Muscle of back (tissue), 11 donors: ENCODE measurements around the gene ADCY4. TPM values are rescaled to one million over a fixed set of nuclear protein-coding genes. Genes with fewer than 3 reads are reported as not detected.
A peak's percentile ranks its signal among the peaks of the same experiment; 100 is the strongest.
"Not testable (repeated sequence)": the region's sequence is repeated elsewhere in the genome, so short reads cannot be mapped to it uniquely, and the experiment has no call there.

Experiments used
- DNase-seq, 3 donors: peaks; one replicate each; pipeline versions ENCODE4 v3.0.0 to v3.0.0-alpha.2; 2013
- polyA plus RNA-seq, 10 donors: library from polyadenylated mRNA; unstranded; fragments of 120-200 nt; gene quantifications; one replicate each; pipeline ENCODE4 v1.2.1, GENCODE V29; 2013; ENCODE audit not compliant: insufficient read length in 10 of 10

The ADCY4 gene
- polyA plus RNA-seq, 10 donors: 8.5 to 23.7 (median 14.3) TPM

DNA sequence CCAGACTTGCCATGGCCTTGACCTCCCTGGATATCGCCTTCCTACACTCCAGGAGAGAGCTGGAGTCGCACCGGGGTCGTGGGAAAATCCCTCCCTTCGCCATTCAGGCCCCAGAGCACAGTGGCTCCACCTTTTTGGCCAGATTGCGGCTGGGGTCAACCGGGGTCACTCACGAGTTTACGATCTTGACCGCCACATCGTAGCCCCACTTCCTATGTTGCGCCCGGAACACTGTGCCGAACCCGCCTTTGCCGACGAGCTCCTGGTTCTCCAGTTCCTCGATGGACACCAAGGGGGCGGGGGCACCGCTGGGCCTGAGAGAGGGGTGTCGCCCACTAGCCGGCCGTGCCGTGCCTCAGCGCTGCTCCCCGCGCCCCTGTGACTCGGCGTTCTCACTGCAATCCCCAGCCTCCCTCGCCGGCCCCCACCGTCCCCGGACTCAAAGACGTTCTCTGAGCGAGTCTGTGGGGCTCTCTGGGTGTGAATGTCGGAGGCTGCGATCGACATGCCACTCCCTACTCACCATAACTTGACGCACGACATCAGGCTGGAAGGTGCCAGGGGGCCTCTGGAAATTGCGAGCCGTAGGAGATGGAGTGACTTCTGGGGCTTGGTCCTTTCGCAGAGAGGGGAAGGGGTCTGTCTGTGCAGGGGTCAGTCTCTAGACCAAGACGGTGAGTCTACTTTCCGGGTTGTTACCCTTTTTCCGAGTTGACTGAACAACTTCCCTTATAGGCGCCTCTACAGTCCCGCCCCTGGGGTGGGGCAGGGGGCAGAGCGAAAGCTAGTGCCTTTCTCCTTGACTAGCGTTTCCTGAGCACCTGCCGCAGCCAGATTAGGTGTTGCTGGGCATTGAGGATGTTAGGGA lies 4.6 kb upstream of the ADCY4 start, which contains the start of gene RIPK3:
Gene RIPK3 (minus strand): TSS at position 708 of the 868 bp plus-strand sequence. CDS start 165 bp downstream, at position 543.
- peak in 1 of 3 donors; percentile 49 for DNase-seq

DNA sequence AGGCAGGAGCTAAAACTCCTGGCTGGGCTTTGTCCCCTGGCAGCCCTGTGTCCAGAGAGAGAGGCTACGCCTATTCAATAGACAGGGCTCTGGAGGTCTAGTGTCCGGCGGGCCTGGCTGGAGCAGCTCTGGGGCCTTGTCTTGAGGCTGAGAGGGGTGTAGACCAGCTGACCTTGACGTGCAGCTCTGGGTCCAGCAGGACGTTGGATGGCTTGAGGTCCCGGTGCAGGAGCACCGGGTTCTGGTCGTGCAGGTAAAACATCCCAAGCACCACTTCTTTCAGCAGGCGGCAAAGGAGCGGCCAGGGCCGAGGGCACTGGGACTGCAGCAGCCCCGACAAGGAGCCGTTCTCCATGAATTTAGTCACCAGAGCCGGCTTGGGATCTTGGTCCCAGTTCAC lies 4.0 kb upstream of the ADCY4 start:
- DNase-seq: no peak

DNA sequence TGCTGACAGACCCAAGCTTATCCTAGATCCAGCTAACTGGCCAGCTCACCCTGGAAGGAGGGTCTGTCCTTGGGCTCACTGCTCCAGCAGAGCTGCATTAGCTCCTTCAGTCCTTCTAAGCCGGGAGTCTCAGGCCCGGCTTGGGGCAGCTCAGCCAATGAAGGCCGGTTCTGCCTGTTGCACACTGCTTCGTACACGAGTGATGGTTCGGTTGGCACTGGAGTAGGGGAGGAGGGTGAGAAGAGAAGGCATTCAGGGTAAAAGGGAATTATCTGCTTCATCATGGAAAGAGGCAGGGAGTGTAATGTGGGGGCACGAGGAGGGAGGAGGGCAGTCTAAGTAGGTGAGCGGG lies 2.9 kb upstream of the ADCY4 start:
- DNase-seq: no peak

DNA sequence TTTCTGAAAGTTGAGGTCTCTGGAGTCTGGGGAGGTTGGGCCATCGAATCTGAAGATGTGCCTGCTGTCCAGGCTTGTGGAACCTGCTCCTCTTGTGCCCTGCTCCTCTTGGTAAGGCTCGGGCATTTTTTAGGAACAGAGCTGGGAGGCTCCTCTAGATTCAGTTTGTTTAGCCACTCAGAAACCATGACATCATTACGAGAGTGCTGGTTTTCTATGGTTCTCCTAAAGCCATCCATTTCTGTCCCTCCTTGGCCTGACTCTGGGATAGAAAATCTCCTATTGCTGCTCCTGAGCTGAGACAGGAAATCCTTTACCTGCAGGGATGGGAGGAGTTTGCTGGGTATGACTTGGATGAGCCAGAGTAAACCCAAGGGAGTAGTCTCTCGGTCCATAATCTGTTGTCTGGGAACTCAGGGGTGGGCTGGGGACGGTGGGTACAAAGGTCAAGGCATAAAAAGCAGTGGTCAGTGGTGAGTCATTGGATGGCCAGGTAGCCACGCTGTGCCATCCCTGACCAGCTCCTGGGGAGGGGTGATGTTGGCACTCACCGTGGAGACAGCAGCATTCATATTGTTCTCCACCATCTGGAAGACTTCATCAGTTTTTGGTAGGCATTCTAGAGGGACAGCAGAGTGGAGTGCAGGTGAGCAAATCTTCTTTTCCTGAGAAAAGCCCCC lies 2.4 kb upstream of the ADCY4 start:
- DNase-seq: no peak

DNA sequence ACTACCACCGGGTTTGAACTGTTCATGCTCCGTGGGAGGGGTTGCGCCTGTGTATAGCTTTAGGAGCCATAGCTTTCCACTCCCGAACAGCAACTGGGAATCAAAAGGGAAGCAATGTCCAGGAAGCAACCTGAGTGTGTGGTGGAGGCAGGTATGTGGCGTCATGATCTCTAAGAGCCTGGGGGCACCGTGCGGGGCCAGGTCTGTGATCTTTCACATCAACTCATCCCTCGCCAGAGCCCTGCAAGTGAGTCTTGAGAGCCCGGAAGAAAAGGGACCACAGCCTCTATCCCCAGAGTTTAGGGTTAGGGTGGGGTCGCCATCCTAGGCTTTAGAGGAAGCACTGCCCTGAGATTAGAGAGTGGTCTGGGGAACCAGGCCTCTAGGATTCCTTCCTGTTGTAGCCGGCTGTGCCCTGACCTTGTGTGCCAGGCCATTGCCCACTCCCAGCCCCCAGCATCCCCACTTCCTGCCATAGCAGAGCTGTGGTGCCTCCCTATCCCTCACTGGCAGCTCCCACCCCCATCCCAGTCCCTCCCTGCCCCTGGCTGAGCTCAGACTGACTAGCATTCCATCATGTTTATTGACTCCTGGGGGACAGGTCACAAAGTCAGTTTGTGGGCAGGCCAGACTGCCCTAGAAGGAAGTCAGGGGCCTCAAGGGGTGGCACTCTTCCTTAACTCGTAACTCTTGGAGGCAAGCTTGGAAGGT lies 745 bp upstream of the ADCY4 start:
- no peak for DNase-seq

DNA sequence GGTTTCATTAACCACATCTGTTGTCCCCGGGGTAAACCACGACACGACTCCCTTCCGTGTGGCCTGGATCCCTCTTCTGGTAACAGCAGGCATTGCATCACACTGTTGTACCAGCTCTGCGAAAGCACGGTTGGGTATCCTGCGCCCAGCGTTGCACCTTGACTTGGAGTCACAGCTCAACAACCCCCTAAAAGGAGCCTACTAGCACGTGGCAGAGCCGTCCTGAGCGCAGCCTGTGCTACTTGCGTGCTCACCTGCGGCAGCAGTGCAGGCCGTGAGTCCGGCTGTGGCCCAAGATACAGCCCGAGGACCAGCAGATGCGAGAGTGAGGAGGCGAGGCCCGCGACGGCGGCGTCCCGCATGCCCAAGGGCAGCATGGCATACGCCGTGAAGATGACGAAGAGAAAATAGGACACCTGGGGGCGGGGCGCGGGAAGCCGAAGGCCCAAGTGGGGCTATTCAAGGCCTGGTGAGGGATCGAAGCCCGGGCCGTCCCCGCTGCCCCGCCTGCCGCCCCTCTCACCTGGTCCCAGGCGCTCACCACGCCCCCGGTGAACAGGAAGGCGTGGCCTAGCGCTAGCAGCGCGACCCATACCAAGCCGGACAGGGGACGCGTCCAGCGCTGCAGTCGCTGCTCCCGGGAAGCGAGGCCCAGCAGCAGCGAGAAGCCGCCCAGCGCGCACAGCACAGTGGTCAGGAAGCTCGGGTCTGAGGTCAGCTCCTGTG lies 2.4 kb downstream of the ADCY4 start:
- DNase-seq: peak in 2 of 3 donors; percentile 37 to 79

DNA sequence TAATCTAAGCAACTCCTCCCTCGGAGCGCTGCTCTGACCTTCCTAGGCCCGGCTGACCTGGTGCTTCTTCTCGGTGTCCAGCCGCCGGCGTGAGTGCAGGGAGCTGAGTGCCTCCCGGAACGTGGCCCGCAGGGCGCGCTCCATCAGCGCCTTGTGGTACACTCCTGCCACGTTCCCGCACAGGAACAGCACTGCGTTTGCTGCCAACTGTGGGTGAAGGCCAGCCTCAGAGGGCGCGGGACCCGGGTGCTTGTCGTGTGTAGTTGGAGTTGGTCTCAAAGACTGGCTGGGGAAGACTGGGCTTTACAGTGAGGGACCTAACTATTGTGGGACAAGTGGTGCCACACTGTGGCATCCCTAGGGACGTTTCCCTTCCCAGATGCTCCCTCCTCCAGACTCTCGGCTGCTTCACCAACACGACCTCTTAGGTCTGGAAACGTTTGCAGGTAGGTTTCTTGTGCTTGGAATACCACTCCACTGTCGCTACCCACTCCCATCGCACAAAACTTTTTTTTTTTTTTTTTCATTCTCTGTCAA lies 3.1 kb downstream of the ADCY4 start:
- DNase-seq: no peak

DNA sequence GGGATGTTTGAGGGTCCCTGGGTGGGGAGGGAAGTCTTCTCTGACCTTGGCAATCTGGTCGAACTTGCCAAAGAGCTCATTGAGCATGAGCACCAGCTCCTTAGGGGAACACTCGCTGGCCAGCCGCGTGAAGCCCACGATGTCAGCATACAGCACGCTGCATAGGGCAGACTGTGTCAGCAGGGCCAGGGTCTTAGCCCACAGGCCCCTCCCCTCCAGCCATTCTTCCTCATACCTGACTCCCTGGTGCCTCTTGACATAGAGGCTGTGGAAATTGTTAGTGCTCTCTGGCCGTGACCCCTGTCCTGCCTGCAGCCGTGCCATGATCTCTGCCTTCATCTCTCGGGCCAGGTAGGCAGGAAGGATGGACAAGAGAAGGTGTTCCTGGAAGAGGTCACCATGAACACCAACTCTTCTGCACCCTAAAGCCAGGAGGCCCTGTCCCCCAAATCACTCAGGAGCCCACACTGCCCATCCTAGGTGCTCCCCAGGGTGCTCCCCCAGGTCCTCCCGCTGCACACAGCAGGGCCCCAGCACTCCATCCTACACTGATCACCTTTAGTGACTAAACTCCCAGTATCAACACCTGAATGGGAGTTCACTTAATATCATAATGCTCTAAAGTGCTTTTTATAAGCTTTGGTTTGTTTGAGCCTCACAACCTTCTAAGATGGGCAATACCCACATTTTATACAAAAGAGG lies 3.7 kb downstream of the ADCY4 start:
- no peak for DNase-seq

DNA sequence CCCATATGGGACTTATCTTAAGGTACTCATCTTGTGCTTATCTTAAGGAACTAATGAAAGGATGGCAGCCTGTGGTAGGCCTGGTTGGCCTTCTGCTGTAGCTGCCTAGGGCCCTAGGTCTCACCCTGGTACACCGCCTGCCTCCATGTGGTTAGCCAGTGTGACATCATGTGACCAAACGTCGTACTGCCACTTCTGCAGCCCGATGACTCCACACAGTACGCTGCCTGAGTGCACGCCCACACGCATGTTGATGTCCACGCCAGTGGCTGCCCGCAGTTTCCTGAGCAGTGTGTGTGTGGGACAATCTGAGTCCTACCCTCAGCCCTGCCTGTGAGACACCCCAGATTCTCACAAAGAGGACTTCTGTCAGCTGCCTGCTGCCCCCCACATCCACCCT lies 5.1 kb downstream of the ADCY4 start:
- no peak for DNase-seq

DNA sequence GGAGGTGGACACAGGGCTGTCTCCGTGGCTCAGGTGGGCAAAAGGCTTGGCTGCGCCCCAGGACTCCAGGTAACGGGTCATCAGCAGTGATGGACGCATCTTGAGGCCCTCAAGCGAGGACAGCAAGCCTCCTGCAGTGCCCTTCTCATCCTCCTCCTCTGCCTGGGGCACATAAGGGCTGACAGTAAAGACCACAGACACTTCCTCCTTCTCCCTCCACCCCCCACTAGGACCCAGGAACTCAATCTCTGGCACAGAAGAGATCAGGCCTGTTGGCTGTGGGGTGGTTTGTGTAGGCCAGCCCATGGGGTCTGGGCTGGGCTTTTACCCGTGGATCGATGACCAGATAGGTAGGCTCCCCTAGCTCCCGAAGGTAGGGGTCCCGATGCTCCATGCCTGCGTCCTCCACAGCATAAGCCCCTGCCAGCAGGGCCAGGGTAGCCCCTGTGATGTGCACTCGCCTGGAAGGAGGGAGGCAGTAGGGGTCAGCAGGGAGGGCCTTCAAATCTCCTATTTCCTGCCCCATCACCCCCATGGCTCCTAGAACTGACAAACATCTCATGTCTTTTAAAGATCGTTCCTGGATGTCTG lies 5.7 kb downstream of the ADCY4 start:
- DNase-seq: no peak

DNA sequence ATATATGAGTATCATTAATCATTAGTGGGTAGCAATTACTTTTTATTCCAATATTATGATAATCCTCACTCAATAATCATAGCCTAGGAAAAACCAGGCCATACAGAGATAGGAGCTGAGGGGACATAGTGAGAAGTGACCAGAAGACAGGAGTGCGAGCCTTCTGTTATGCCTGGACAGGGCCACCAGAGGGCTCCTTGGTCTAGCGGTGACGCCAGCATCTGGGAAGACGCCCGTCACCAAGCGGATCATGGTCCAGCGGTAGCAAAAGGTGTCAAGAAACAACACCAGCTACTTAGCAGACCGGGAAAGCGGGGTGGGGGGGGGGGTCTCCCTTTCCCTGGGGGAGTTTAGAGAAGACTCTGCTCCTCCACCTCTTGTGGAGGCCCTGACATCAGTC lies 7.0 kb downstream of the ADCY4 start:
- not testable (repeated sequence) for DNase-seq

DNA sequence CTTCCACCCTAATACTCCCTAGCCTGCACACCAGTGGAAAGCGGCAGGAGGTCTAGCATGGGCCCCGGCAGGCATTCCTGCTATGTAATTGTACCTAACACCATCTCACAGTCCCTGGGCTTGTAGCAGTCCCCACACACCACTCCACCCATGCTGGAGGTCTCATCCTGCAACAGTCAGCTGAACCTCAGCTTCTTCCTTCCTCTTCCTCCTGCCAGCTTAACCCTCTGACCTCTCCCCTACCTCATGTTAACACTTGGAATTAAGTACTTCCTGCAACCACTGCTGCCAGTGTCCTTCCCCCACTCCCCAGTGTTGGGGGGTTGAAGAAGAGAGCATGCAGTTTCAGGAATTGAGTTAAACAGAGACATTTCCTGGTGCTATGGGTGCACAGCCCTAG lies 7.6 kb downstream of the ADCY4 start:
- no peak for DNase-seq

DNA sequence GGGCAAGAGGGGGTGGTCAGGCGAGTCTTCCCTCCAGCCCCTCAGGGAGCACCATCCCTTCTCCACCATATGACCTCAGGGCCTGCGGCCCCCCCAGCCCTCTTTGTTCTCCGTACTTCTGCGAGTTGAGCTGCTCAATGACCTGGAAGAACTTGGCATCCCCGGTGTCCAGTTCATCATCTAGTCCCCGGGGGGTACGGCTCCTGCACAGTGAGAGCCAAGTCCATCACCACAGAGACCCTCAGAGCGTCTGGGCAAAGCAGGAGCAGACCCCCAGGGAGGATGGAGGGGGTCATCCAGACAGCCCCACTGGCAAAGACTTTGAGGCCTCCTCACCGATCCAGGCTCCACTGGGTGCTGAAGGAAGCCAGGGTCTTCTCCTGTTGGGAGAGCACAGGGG lies 8.9 kb downstream of the ADCY4 start:
- no peak for DNase-seq

DNA sequence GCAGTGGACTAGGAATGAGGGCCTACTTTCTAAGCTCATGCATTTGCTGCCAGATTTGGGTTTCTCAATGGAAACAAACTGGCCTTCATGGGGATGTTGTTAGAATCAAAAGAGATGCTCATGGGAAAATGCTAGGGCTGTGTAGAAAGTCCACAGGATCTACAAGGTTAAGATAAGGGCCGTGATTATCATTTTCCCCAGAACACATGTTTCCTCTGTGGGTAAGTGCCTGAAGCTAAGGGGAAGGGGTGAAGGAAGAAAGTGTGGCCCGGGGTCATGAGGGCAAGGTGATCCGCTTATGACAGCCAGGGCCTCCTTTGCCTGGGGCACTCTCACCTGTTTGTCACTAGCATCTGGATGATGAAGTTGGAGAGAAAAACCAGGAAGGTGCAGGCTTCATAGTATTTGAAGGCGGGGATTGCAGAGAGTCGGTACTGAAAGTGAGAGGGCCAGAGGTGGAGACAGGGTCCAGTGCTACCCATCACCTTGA lies 9.8 kb downstream of the ADCY4 start:
- DNase-seq: no peak

DNA sequence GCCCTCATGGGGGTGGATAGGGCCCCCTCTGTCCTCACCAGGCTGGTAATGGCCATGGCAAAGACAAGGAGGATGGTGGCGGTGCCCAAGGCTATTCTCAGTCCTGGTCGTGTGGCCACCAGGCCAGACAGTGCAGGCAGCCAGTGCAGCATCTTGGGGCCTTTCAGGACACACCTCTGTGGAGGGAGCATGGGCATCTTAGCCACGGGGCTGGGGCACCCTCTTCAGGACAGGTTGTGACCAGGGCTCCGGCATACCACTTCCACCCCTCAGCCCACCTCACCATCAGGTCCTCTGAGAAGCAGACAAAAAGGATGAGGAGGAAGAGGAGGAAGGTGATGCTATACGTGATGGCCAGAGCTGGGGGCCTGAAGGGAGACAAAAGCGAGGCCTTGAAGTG lies 10.8 kb downstream of the ADCY4 start:
- DNase-seq: no peak

DNA sequence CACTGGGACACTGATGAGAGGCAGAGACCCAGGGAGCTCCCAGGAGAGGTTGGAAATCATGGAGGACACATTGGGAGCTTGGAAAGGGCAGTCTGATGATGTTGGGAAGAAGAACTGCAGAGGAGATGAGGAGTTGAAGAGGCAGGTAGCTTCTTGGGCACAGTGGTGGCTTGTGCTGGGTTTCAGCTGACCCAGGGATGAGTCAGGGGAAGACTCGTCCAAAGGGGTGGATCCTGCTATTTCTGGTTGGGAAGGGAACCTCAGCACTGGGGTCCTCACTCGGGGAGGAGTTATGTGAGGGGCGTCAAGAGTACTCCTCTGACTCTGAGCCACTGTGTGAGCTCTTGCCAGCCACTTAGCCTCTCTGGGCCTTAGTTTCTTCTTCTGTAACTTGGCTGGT lies 11.5 kb downstream of the ADCY4 start:
- DNase-seq: no peak

DNA sequence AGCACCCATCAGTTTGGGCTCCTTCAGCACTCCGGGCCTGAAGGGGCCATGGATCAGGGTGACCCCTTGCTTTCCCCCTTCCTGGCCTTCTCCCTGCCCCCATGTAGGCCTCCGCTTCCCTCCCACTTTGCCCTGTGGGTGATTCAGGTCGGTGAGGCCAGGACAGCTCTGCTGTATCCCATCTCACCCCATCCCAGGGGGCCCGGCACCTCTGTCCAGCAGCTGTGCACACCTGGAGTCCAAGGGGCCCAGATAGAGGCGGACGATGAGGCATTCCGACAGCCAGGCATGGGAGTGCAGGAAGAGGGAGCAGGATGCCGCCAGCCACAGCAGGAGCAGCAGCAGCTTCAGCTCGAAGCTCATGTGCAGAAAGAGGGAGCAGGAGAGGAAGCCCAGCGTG lies 12.2 kb downstream of the ADCY4 start:
- no peak for DNase-seq

DNA sequence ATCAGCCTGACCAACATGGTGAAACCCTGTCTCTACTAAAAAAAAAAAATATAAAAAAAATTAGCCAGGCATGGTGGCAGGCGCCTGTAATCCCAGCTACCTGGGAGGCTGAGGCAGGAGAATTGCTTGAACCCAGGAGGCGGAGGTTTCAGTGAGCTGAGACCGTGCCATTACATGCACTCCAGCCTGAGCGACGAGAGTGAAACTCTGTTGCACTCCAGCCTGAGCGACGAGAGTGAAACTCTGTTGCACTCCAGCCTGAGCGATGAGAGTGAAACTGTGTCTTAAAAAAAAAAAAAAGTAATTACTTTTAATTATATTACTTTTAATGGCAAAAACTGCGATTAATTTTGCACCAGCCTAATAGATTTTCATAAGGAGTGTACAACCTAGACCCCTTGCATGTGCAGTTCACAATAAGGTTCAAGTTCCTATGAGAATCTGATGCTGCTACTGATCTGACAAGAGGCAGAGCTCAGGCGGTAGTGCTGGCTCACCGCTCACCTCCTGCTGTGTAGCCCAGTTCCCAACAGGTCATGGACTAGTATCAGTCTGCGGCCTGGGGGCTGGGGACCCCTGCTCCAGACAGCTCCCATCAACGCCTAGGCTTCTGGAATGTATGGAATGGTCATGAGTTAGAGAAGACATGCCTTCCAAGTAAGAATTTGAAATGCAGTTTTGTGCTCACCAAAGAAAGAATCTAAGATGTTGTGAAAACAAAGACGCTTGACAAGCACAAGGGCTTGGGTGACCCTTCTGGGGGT lies 13.5 kb downstream of the ADCY4 start:
- DNase-seq: no peak

DNA sequence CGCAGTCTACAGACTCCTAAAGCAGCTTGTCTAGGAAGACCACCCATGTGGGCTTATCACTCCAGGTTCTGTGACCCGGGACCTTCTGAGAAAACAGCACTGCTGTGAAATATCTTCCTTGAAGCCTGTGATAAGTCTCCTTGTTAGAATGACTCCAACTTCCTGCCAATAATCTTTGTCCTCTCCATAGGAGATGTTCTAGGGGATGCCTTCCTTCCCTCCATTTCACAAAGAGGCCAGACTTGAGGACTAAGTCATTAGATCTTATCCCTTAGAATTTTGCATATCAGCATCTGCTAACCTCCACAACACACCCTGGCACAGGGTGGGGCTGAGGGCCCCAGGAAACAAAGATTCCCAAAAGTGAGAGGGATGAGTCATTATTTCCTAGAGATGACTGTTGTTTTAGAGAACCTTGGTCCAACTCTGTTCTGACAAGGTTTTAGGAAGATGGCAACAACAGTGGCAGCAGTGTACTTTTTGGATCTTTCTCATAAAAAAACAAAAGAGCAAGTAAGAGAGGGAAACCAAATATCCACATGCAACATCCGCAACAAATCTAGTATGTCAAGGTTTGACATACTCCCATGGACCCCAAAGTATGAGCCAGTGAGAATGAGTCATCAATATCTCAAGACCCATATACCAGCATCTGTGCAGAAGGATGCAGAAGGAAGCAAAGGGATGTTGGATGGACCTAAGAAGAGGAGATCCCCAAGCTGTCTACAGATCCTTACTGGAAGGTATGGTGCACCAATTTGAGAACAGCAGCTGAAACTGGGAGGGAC lies 17.5 kb downstream of the ADCY4 start:
- DNase-seq: no peak
